Trophoblast cell (in vitro differentiated cells and primary cell): ENCODE measurements around the gene CDC34.

Experiments
- DNase-seq, 2 donors: peaks; one replicate each; pipeline ENCODE4 v3.0.0-alpha.2; 2016
- H2AFZ ChIP-seq: 2 replicates; pipeline ENCODE4 v1.6.1; 2013; ENCODE audit warnings: low read length, moderate library complexity, mild to moderate bottlenecking; ENCODE audit not compliant: insufficient read depth, poor library complexity
- H2AK5ac ChIP-seq: 2 replicates; pipeline ENCODE4 v1.6.1; 2013; ENCODE audit warnings: mild to moderate bottlenecking, low read length
- H2BK120ac ChIP-seq: 2 replicates; pipeline ENCODE4 v1.6.1; 2013; ENCODE audit warnings: low read length, mild to moderate bottlenecking, moderate library complexity; ENCODE audit not compliant: insufficient read depth, poor library complexity
- H2BK12ac ChIP-seq: 2 replicates; pipeline ENCODE4 v1.6.1; 2013; ENCODE audit warnings: mild to moderate bottlenecking, low read length, moderate library complexity
- H2BK5ac ChIP-seq: 2 replicates; pipeline ENCODE4 v1.6.1; 2013; ENCODE audit warnings: low read length, low read depth, moderate library complexity, mild to moderate bottlenecking; ENCODE audit not compliant: poor library complexity
- H3K14ac ChIP-seq: 2 replicates; pipeline ENCODE4 v1.6.1; 2013; ENCODE audit warnings: mild to moderate bottlenecking, low read length
- H3K18ac ChIP-seq: 2 replicates; pipeline ENCODE4 v1.6.1; 2013; ENCODE audit warnings: mild to moderate bottlenecking, low read length
- H3K23ac ChIP-seq: 2 replicates; pipeline ENCODE4 v1.6.1; 2013; ENCODE audit warnings: low read length
- H3K27ac ChIP-seq: 2 replicates; pipeline ENCODE4 v1.5.1; 2013; ENCODE audit warnings: low read depth, mild to moderate bottlenecking, inconsistent platforms, low read length, moderate library complexity
- H3K27me3 ChIP-seq: 2 replicates; pipeline ENCODE4 v1.6.1; 2013; ENCODE audit warnings: inconsistent platforms, mild to moderate bottlenecking, low read length, moderate library complexity; ENCODE audit not compliant: insufficient read depth
- H3K36me3 ChIP-seq, 2 experiments: 1 replicate in 1 of 2; 2 replicates in 1 of 2; pipeline ENCODE4 v1.6.1; 2013; ENCODE audit warnings: low read length in 2 of 2, mild to moderate bottlenecking in 2 of 2, moderate library complexity in 1 of 2; ENCODE audit not compliant: insufficient read depth in 2 of 2, control insufficient read depth in 1 of 2
- H3K4ac ChIP-seq: 2 replicates; pipeline ENCODE4 v1.6.1; 2013; ENCODE audit warnings: low read depth, mild to moderate bottlenecking, low read length, moderate library complexity
- H3K4me1 ChIP-seq, 2 experiments: 1 replicate in 1 of 2; 2 replicates in 1 of 2; pipeline ENCODE4 v1.6.1; 2013; ENCODE audit warnings: low read length in 2 of 2, mild to moderate bottlenecking in 2 of 2, moderate library complexity in 1 of 2; ENCODE audit not compliant: insufficient read depth in 2 of 2, control insufficient read depth in 1 of 2
- H3K4me2 ChIP-seq: 2 replicates; pipeline ENCODE4 v1.6.1; 2013; ENCODE audit warnings: inconsistent platforms, mild to moderate bottlenecking, low read length, moderate library complexity
- H3K4me3 ChIP-seq: 2 replicates; pipeline ENCODE4 v1.5.1; 2013; ENCODE audit warnings: mild to moderate bottlenecking, low read depth, low read length, inconsistent platforms
- H3K79me1 ChIP-seq: one replicate; pipeline ENCODE4 v1.6.1; 2013; ENCODE audit warnings: low read length
- H3K79me2 ChIP-seq: 2 replicates; pipeline ENCODE4 v1.6.1; 2013; ENCODE audit warnings: low read length, mild to moderate bottlenecking; ENCODE audit not compliant: control insufficient read depth, insufficient read depth, poor library complexity
- H3K9ac ChIP-seq: 2 replicates; pipeline ENCODE4 v1.6.1; 2013; ENCODE audit warnings: mild to moderate bottlenecking, low read length
- H3K9me3 ChIP-seq: 2 replicates; pipeline ENCODE4 v1.6.1; 2013; ENCODE audit warnings: low read depth, mild to moderate bottlenecking, control low read depth, inconsistent platforms, low read length; ENCODE audit not compliant: insufficient read depth
- H4K12ac ChIP-seq: 2 replicates; pipeline ENCODE4 v1.6.1; 2013; ENCODE audit warnings: low read depth, mild to moderate bottlenecking, low read length, moderate library complexity
- H4K8ac ChIP-seq: 2 replicates; pipeline ENCODE4 v1.6.1; 2013; ENCODE audit warnings: low read depth, mild to moderate bottlenecking, low read length, moderate library complexity
- H4K91ac ChIP-seq: one replicate; pipeline ENCODE4 v1.6.1; 2013; ENCODE audit warnings: low read depth, mild to moderate bottlenecking, low read length, moderate library complexity
- WGBS: extraction: QIAGEN DNeasy Blood & Tissue Kit; methylation state at CpG from one replicate; pipeline ENCODE4 v1.1.7; 2013; ENCODE audit warnings: missing lambda C conversion rate; ENCODE audit not compliant: insufficient read length, insufficient coverage; ENCODE audit errors: extremely low coverage; 5-methylcytosine and 5-hydroxymethylcytosine counted together

Gene CDC34

DNA sequence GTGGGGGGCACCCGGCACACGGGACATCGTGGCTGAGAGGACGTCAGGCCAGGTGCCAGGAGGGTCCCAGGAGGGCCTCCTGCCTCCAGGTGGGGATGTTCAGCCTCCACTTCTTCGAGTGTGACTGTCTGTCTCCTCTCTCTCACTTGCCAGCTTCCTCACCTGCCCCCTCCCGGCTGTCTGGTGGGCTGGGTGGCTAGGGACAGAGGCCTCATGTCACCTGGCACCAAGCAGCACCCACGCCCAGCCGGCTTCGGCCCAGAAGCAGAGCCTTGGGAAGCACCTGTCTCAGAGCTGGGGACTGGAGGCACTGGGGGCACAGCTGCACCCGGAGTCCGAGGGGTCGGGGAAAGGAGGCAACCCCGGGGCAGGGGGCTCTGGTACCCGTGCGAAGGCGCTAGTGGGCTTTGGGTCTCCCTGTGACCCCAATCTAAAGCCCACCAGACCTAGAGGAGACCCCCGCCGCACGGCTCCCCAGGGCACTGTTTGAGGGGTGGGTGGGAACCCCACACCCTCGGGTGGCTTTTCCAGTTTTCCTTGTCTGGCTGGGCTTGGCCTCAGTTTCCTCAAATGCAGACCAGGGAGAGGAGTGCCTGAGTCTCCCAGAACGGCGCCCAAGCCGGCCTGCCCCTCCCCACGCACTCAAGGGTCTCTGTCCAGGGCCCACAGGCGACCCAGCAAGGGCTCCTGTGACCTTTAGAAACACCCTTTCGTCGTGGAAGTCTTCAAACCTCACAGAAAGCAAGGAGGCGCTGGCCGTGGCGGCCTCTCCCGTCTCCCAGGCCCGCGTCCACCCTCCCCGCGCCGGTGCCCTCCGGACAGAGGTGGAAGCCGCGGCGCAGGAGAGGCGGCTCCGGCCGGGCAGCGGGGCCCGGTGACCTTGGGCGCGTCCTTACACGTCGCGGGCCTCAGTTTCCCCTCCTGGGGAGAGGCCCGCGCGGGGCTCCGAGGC lies 57.5 kb downstream of the CDC34 start:
- no peak overlapping the region for H2AFZ ChIP-seq
- peak overlapping the region; percentile 49 for H3K4me2 ChIP-seq
- no peak overlapping the region for H3K9ac ChIP-seq
- H3K9me3 ChIP-seq: peaks cover 9% of the 10 kb centered on the region
- no peaks in the 10 kb centered on the region for H3K79me1 ChIP-seq
- H2AK5ac ChIP-seq: no peak overlapping the region
- no peak overlapping the region for H4K12ac ChIP-seq
- H4K8ac ChIP-seq: no peak overlapping the region
- peaks cover 0 to 2% of the 10 kb centered on the region in 2 experiments for H3K4me1 ChIP-seq
- no peak overlapping the region for H2BK12ac ChIP-seq
- no CpG with 5 or more reads among the region's 54 CpGs for WGBS
- H3K36me3 ChIP-seq: no peaks in the 10 kb centered on the region
- H3K27ac ChIP-seq: no peak overlapping the region
- no peak overlapping the region for H3K4me3 ChIP-seq
- no peak overlapping the region for H3K23ac ChIP-seq
- DNase-seq: peak in 1 of 2 donors; percentile 29
- no peak overlapping the region for H2BK5ac ChIP-seq
- no peak overlapping the region for H3K4ac ChIP-seq
- H3K14ac ChIP-seq: no peak overlapping the region
- peaks cover 29% of the 10 kb centered on the region for H3K27me3 ChIP-seq
- no peak overlapping the region for H2BK120ac ChIP-seq
- H4K91ac ChIP-seq: no peak overlapping the region
- H3K18ac ChIP-seq: no peak overlapping the region
- H3K79me2 ChIP-seq: no peaks in the 10 kb centered on the region

DNA sequence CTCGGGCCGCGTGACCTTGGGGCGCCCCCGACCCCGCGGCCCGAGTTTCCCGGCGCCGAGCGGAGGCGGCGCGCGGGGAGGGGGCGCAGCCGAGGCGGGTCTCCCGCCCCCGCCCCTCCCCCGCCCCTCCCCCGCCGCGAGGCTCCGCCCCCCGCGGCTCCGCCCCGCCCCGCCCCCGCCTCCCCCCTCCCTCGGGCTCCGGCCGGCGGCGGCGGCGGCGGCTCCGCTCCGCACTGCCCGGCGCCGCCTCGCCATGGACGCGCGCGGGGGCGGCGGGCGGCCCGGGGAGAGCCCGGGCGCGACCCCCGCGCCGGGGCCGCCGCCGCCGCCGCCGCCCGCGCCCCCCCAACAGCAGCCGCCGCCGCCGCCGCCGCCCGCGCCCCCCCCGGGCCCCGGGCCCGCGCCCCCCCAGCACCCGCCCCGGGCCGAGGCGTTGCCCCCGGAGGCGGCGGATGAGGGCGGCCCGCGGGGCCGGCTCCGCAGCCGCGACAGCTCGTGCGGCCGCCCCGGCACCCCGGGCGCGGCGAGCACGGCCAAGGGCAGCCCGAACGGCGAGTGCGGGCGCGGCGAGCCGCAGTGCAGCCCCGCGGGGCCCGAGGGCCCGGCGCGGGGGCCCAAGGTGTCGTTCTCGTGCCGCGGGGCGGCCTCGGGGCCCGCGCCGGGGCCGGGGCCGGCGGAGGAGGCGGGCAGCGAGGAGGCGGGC lies 58.3 kb downstream of the CDC34 start, which contains the start of gene HCN2:
Gene HCN2, plus strand, starts transcription at position 189 of the 703 bp plus-strand sequence. Its CDS starts 65 bp downstream, at position 254.
- Histone ChIP-seq H3K79me1 (no peaks in the 10 kb centered on the region), H3K4me1 (peaks cover 0 to 2% of the 10 kb centered on the region in 2 experiments), H2AFZ (no peak within 1 kb of the TSS), H3K18ac (no peak within 1 kb of the TSS), H3K79me2 (no peaks in the 10 kb centered on the region), H2BK12ac (no peak within 1 kb of the TSS), H2AK5ac (no peak within 1 kb of the TSS), H3K4ac (no peak within 1 kb of the TSS), H4K12ac (no peak within 1 kb of the TSS), H3K27ac (no peak within 1 kb of the TSS), H3K9me3 (peaks cover 9% of the 10 kb centered on the region), H3K4me3 (no peak within 1 kb of the TSS), H2BK5ac (no peak within 1 kb of the TSS), H4K91ac (no peak within 1 kb of the TSS), H3K4me2 (peak within 1 kb of the TSS; percentile 71), H3K9ac (no peak within 1 kb of the TSS), H3K23ac (no peak within 1 kb of the TSS), H2BK120ac (no peak within 1 kb of the TSS), H3K36me3 (no peaks in the 10 kb centered on the region), H3K14ac (no peak within 1 kb of the TSS), H3K27me3 (peaks cover 29% of the 10 kb centered on the region), H4K8ac (no peak within 1 kb of the TSS)
- WGBS: no CpG with 5 or more reads among the region's 132 CpGs
- no peak for DNase-seq

DNA sequence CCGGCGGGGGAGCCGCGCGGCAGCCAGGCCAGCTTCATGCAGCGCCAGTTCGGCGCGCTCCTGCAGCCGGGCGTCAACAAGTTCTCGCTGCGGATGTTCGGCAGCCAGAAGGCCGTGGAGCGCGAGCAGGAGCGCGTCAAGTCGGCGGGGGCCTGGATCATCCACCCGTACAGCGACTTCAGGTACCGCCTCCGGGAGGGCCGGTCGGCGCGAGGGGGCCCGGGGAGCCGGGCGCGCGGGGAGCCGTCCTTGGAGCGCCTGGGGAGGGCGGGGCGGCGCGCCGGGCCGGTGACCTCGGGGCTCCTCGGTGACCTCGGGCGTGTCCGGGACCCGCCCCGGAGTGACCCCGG lies 58.8 kb downstream of the CDC34 start:
- H4K91ac ChIP-seq: no peak overlapping the region
- H3K4me3 ChIP-seq: no peak overlapping the region
- no peaks in the 10 kb centered on the region for H3K79me2 ChIP-seq
- no peak overlapping the region for H3K18ac ChIP-seq
- H2BK5ac ChIP-seq: no peak overlapping the region
- H3K4me2 ChIP-seq: peak overlapping the region; percentile 71
- no peak overlapping the region for H4K8ac ChIP-seq
- DNase-seq: peak in 1 of 2 donors; percentile 39
- H3K4me1 ChIP-seq: peaks cover 0 to 2% of the 10 kb centered on the region in 2 experiments
- H3K79me1 ChIP-seq: no peaks in the 10 kb centered on the region
- H2BK120ac ChIP-seq: no peak overlapping the region
- H2AK5ac ChIP-seq: no peak overlapping the region
- no peaks in the 10 kb centered on the region for H3K36me3 ChIP-seq
- H3K27ac ChIP-seq: no peak overlapping the region
- no peak overlapping the region for H3K9ac ChIP-seq
- H2BK12ac ChIP-seq: no peak overlapping the region
- H4K12ac ChIP-seq: no peak overlapping the region
- no peak overlapping the region for H2AFZ ChIP-seq
- H3K27me3 ChIP-seq: peaks cover 29% of the 10 kb centered on the region
- H3K14ac ChIP-seq: no peak overlapping the region
- no peak overlapping the region for H3K4ac ChIP-seq
- no CpG with 5 or more reads among the region's 50 CpGs for WGBS
- no peak overlapping the region for H3K23ac ChIP-seq
- H3K9me3 ChIP-seq: peaks cover 9% of the 10 kb centered on the region

DNA sequence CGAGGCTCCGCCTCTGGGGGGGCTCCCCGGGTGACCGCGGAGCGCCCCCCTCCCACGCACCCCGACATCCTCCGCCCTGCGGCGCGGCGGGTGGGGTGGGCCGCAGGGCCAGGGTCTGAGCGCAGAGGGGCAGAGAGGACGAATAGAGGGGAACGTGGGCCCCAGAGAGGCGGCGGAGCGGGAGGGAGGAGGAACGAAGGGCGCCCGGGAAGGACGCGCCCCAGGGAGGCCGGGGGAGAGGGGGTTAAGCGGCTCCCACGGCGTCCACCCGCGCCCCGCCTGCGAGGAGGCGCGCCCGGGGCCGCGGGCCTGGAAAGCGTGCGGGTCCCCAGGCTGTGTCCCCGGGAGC lies 59.2 kb downstream of the CDC34 start:
- no CpG with 5 or more reads among the region's 41 CpGs for WGBS
- Histone ChIP-seq H3K9ac (no peak overlapping the region), H2AK5ac (no peak overlapping the region), H3K27ac (no peak overlapping the region), H2BK12ac (no peak overlapping the region), H3K36me3 (no peaks in the 10 kb centered on the region), H3K9me3 (peaks cover 9% of the 10 kb centered on the region), H3K4me1 (peaks cover 0 to 2% of the 10 kb centered on the region in 2 experiments), H3K4ac (no peak overlapping the region), H3K79me1 (no peaks in the 10 kb centered on the region), H2BK120ac (no peak overlapping the region), H3K27me3 (peaks cover 29% of the 10 kb centered on the region), H3K23ac (no peak overlapping the region), H3K79me2 (no peaks in the 10 kb centered on the region), H3K18ac (no peak overlapping the region), H4K12ac (no peak overlapping the region), H4K8ac (no peak overlapping the region), H2BK5ac (no peak overlapping the region), H3K4me2 (no peak overlapping the region), H3K4me3 (no peak overlapping the region), H4K91ac (no peak overlapping the region), H2AFZ (no peak overlapping the region), H3K14ac (no peak overlapping the region)
- DNase-seq: no peak
